SK-N-SH (cell line): Measurements from ENCODE around the gene MT1E.
"Not testable (repeated sequence)": the region's sequence is repeated elsewhere in the genome, so short reads cannot be mapped to it uniquely, and the experiment has no call there.

ENCODE experiments used
- CTCF ChIP-seq: fragments of 200-600 bp; sonication (generic); IDR thresholded peaks from 2 replicates; pipeline ENCODE4 v1.6.1; 2017; ENCODE audit warnings: antibody characterized with exemption, mild to moderate bottlenecking, moderate library complexity
- POLR2AphosphoS5 ChIP-seq: IDR thresholded peaks from 2 replicates; pipeline ENCODE4 v1.6.1; 2012; ENCODE audit warnings: low read depth, low read length
- REST ChIP-seq: IDR thresholded peaks from 2 replicates; pipeline ENCODE4 v1.6.1; 2012; ENCODE audit warnings: mild to moderate bottlenecking, low read depth, low read length, moderate library complexity
- SMC3 ChIP-seq: IDR thresholded peaks from 2 replicates; pipeline ENCODE4 v1.6.1; 2012; ENCODE audit warnings: low read depth, low read length, improper control_type of control experiment

- TF ChIP-seq SMC3, CTCF, REST, POLR2AphosphoS5: not testable (repeated sequence)
These were observed 49.0 kb downstream of the MT1E start for GRCh38 chr16:56674570-56674969.
